Caki2 (cell line): ENCODE data around the gene COPZ1. TPM values are rescaled to one million over a fixed set of nuclear protein-coding genes. Genes with fewer than 3 reads are reported as not detected.

ENCODE experiments used
- DNase-seq: peaks from one replicate; pipeline ENCODE4 v3.0.0-alpha.2; 2015; ENCODE audit warnings: low read depth
- in situ Hi-C: cut with HindIII; loops from 2 replicates; pipeline ENCODE4 v1.10.0; 2016; ENCODE audit warnings: low sequenced_read_pairs, low pct_unique_long_range_greater_than_20kb, mixed read lengths
- total RNA-seq: library from RNA; depleted of rRNA; stranded (reverse); fragments of >200 nt; shearing (Covaris generic); gene quantifications from 2 replicates; pipeline ENCODE4 v1.2.3, GENCODE V29; 2014; ENCODE audit warnings: low replicate concordance

The COPZ1 gene
- total RNA-seq, 1 experiment from 2014 or later = 493 TPM

DNA sequence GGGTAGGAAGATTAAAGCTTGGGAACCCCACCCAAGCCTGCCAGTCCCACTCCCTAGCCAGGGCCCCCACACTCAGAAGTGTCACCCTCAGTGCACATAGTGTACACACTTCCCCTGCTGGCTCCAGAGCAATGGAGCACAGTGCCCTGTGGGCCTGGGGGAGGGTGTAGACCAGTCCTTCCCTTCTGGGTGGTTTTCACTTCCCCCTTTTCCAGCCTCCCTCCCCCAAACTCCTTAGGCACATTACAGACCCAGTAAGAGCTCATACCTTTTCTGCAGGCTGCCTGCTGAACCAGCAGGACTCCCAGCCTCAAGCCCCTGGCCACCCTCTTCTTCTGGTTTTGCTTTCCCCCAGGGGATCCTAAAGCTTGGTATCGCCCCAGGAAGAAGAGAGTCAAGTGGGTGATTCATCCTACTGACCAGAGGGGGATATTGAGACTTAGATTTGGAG is 59.7 kb downstream of the COPZ1 start, which contains the start of gene ZNF385A:
Gene ZNF385A, minus strand, starts transcription at position 143 of the 451 bp plus-strand sequence. CDS start 219 bp downstream, outside the sequence.
- no peak for DNase-seq
- in situ Hi-C loops = no loop called here

DNA sequence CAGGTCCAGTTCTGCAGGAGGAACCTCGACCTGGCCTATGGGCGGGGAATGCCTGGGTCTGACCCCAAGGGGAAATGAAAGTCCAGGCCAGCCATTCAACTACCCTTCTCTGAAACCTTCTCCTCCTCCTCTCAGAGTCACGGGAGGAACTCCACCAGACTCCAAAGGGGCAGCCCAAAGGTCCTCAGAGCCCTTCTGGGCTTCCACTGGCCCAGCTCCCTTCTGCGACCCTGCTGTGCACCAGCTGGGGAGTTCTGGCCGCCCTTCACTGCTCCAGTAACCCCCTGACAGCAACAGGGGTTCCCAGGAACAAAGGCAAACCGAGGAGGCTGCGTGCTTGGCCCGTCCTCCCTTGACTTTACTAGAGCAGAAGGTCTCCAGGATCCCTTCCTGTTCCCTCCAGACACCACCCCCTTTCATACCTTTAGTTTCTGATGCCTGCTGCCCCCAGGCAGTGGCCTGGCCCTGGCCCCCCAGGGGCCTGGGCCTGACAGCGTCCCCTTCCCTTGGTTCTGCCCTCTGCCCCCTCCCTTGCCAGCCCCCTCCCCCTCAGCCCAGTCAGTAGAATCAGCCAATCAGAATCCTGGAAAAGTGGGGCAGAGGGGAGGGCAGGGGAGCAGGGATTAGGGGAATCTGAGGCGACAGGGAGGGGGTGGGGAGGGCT is 60.5 kb downstream of the COPZ1 start:
- in situ Hi-C loops = no loop called here
- DNase-seq = no peak

DNA sequence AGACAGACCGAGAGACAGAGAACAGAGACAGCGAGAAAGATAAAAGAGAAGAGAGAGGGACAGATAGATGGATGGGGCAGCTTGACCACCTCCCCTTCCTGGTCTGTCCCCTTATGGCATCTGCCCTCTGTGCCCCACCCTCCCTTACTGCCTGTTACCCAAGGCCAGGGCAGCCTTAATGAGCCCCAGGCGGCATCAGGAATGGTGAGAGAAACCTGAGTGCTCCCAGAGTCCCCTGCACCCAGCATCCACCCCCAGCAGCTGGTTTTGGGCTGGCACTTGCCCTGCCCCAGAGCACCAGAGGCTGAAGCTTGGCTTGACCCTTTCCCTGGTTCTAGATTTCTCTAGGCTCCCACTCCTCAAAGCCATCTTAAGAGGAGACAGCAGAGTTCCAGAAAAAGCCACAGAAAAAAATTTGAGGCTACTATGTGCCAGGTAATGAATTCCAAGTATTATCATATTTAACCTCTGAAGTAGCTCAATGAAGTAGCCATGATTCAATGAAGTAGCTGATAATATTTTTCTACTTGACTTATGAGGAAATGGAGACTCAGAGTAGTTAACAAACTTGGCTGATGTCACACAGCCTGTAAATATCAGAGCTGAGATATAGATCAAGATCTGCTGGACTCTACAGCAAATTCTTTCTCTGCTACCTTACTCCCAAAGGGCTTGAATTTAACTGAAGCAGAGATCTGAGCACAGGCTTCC is 61.6 kb downstream of the COPZ1 start:
- DNase-seq = no peak
- in situ Hi-C loops = no loop called here

DNA sequence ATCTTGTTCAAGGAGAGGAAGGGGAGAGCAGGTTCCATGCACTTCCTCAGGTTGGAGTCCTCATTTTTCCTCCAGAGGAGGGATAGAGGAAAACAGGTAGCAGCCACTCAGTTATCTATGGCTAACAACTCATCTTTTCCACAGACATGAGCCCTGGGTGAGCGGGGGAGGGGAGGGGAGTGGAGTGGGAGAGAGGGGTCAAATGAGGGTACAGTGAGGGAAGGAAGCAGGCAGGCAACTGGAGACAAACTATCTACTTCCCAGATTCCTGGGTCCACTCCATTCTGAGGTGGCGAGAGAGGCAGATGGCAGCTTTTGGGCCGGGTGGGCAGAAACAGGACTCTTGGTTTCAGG is 62.2 kb downstream of the COPZ1 start:
- in situ Hi-C loops = no loop called here
- no peak for DNase-seq

DNA sequence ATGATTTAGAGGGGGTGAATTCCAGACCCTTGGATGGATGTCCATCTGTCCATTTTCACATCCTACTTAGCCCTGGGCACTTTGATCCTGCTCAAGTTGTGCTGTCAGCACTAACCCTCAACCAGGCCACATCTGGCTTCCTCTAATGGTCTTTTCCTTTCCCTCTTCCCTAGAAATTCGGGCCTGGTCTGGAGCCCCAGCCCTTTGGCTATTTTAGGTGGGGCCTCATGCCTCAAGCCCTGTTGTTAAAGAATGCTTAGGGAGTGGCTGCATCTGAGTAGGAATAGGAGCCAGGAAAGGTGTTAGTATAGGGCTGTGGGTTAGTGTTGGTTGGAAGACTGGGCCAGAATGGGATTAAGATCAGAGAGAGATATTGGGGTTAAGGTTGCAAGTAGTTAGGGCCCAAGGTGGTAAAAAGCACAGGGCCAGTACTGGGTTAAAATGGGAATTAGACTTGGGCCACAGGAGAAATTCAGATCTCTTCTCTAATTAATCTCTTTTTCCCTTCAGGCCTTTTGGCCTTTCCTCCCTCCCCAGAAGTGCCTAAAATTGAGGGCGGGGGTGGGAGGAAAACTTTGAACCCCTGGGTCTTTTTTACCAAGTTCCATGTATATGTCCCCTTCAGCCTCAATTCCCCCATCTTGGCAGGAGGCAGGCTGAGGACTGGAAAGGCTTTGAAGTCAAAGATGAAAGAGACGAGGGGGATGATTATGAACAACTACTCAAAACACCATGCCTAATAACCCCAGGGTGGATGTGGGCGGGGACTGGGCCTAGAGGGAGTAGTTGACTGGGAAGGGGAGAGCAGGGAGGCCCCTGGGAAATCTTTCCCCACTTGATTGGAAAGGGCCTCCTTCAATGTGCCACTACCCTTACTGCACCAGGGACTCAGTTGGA is 63.6 kb downstream of the COPZ1 start:
- DNase-seq = no peak
- in situ Hi-C loops = no loop called here

DNA sequence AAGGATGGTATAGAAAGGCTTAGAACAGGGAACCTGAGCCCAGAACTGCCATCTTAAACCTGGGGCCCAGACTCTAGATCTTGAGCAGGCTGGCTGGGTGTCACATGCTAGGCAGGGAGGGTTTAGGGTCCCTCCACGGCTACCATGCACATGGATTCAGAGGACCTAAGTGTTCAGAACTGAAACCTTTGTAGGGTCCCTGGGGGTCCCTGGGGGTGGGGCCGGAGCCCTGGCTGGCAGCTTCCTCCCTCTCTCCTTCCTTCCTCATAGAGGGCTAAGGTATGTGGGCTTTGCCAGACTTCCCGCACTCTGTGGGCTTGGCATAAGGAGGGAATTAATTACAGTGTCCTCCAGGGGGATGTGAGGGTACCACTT is 64.2 kb downstream of the COPZ1 start:
- in situ Hi-C loops = no loop called here
- no peak for DNase-seq

DNA sequence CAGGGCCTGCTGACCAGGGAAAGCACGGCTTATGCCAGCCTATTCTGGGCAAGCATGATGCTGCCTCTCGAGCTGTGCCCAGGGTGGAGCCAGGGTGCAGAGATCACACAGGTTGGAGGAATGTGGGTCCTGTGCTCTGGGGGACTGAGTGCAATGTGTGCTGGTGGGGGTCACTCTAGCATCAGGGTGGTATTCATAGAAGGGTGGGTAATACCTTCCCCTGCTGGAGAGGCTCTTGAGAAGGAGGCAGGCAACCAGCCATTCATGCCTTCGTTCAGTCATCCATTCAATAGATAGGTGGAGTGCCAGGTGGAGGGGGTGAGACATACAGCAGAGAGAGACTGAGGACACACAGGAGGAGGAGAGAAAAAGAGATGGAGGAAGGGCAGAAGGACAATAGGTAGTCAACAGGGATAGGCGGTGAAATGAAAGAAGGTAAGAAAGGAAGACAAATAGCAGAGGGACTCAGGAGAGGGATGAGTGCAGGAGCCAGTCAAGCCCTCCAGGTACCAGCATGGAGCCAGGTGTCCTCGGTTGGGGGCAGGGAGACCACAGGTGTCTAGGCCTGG is 64.8 kb downstream of the COPZ1 start:
- in situ Hi-C loops = no loop called here
- DNase-seq = no peak

DNA sequence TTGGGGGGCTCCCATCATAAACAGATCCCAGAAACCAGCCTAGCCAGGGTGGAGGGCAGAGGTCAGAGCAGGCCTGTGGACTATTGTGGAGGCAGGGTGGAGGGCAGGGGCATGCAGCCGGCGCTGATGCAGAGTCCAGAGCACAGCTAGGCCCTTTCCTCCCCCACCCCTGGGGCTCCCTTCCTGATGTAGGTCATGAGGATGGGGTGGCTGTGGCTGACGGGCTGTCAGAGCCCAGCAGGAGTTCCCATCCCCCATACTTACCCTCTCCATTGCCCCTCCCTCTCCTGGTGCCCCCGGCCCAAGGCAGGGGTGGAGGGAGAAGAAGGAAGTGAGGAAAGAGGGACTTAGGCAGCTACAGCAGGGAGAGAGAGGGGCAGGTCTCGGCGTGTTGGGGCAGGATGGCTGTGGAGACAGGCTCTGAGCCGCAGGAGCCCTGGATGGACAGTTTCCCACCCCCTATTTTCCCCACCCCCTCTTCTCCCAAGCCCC is 65.3 kb downstream of the COPZ1 start:
- no peak for DNase-seq
- in situ Hi-C loops = no loop called here

DNA sequence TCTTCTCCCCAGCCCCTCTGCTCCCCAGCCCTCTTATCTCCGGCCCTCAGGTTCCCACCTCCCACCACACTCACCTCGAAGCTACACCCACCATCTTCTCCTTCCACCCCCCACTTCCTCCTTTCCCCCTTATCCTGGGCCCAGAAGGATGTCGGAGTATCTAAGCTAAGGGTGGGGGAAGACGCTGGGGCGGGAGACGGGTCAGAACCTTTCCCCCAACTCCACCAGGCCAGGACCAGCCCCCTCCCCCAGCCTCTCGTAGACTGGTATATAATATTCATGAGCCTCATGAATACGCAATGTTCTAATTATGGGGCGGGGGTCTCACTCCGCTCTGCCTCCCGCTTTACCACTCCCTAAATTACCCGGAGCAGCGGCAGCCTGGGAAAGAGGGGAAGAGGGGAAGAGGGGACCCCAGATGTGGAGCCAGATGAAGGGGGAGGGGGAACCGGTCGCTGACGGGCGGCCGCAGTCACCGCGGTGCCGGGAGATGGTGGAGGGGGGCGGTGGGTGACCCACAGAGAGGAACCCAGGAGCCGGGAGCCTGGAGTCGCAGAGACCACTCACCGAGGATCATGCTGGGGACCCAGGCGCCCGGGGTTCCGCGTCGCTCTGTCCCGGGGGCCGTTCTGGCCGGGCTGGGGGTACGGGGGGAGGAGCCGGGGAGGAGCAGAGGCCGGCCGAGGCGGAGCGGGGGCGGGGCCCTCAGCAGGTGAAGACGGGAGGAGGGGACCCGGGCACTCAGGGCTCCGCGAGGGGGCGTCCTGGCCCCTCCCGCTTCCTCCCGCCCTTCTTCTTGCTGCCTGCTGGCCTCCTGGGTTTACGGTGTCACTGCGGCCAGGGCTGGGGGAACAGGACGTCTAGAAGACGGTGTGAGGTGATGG is 66.0 kb downstream of the COPZ1 start:
- DNase-seq = peak; percentile 28
- in situ Hi-C loops = no loop called here

DNA sequence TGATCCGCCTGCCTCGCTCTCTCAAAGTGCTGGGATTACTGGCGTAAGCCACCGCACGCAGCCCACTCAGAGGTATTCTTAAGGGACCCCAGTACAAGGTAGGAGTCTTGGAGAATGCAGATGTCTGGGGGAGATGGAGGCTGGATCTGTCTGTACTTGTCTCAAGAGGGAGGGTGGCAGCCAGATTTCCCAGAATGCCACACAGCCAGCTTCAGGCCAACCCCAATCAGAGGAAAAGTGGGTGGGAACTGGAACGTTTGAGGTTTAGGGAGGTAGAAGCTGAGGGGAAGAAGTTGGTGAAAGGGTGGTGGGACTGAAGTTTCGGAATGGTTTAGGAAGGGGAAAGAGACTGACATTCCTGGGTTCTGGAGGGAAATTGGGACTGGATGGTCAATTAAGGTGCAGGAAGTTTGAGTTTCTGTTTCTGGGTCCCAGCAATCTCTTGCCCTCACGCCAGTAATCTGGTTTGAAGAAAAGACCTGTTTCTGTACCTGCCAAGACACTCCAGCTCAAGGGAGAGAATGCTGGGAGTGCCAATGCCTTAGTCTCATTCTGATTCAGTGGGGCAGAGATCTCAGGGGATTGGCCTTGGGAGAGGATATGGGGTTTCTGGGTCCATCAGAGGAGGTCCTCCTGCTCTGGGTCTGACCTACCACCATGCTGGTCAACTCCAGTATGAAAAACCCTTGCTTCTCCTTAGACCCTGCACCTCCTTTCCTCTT is 67.7 kb downstream of the COPZ1 start:
- in situ Hi-C loops = no loop called here

DNA sequence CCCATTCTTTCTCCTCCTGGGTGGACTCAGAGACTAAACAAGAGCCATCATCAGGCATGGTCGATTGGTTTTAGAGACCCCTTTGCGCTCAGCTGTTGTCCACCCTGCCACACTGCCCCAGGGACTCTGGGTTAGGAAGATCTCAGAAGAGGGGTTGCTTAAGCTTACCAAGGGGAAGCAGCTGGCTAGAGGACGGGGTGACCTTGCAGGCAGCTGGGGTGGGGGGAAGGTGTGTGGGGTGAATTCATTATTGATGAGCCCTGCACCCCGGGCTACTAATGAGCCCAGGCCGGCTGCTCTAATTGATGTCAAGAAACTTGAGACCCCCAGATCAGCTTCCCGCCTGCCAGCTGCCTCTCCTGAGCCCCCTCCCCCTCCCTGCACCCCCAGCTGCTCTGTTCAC is 68.3 kb downstream of the COPZ1 start:
- DNase-seq = no peak
- in situ Hi-C loops = no loop called here

More for the DNA sequence above, 67.7 kb downstream of the COPZ1 start:
- DNase-seq = no peak

DNA sequence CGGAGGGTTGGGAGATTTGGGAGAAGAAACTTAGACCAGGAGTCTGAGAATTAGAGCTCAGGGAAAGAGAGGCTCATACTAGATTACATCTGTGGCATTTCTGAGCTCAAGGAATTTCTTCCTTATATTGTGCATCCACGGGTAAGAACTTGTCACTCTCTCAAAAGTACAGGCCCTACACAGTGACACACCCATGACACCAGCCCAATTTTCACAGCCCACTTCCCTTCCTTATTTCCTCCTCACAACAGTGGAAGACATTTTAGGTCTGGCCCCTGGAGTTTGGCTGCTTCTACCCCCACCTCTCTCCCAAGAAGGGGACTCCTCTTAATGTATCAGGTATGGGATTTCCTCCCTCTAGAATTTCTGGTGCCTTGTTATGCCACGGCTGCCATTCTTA is 68.8 kb downstream of the COPZ1 start:
- in situ Hi-C loops = no loop called here

DNA sequence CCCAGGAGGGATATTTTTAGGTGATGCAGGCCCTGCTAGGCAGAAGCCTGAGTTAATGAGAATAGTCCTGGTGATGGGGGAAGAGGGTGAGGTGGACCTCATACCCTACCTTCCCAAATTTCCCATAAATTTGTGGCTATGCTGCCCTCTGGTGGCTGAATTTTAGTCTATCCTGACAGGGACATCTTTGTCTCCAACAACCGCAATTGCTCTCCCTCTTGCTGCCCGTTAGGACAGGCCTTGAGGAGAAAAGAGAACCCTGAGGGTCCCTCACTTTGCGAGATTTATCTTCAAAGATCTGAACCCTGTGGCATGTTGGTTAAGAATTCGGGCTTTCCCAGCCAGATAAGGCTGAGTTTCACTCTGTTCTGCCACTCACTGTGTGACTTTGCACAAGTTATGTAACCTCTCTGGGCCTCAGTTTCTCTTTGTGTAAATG is 69.4 kb downstream of the COPZ1 start:
- in situ Hi-C loops = no loop called here
- DNase-seq = peak; percentile 41

More for the DNA sequence above, 68.8 kb downstream of the COPZ1 start:
- no peak for DNase-seq

DNA sequence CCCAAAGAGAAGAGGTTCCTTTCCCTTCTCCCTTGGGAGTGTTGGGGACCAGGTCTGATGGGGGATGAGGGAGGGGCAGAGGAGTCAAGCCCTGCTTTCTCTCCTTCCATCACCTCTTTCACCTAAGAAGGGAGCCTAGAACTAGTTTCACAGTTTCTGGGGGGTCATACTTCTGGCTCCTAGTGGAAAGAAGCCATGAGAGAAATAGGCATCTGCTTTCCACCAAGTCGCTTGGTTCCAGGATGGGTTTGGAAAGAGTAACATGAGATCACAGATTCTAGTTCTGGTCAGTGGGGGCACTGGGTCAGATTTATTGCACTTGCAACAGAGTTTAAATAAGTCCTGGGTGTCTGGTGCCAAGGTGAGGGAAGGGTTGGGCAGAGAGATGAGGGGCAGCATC is 70.1 kb downstream of the COPZ1 start:
- DNase-seq = no peak
- in situ Hi-C loops = no loop called here

DNA sequence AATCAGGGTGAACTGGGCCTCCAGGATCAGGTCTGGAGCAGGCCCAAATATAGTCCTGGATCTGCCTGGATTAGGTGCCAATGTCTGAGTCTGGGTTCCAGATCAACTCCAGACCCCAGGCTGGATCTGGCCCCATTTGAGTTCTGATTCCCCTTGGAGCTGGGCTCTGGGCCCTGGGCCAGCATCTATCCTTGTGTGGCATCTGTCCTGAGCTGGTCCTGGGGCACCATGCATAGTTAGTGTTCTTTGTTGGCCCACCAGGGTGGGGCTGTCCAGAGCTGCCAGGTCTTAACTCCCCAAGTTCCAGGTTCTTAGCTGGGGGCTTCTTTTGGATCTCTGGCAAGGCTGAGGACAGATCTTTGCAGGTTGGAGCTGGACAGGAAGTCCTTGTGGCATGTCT is 70.6 kb downstream of the COPZ1 start:
- DNase-seq = no peak
- in situ Hi-C loops = no loop called here

DNA sequence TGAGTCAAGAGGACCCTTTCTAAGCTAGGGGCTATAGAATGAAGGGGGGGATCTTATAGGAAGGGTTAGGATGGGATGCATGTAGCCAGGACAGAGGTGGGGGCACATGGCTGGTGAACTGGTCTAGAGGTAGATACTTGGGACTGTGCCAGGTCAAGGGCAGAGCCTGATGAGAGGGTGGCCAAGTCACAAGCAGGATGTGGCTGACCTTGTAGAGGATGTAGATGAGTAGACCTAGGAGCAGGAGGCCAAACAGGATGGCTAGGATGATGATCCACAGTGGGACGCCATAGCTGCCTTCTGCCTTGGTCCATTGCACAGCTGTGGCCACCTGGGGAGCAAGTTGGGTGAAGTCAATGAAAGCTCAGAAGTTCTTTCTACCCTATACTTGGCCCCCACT is 72.2 kb downstream of the COPZ1 start:
- in situ Hi-C loops = no loop called here

DNA sequence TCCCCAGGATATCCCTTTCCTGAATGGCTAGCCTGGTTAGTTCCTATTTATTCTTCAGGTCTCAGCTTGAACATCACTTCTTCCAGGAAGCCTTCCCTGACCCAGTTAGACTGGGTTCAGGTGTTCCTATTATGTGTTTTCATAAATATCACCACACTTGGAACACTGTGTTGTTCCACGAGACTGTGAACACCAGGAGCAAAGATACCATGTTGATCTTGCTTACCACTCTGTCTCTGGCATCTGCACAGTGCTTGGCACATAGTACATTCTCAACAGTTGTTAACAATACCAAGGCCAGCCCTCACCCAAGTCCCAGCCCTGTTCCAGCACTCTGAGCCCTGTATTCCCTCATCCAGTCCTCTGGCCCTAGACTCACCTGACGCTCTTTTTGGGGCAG is 73.3 kb downstream of the COPZ1 start:
- in situ Hi-C loops = no loop called here
- no peak for DNase-seq

More for the DNA sequence above, 72.2 kb downstream of the COPZ1 start:
- no peak for DNase-seq
